ENCODE results near the gene RPTOR. TPM values are rescaled to one million over a fixed set of nuclear protein-coding genes. Genes with fewer than 3 reads are reported as not detected.

The RPTOR gene
- polyA plus RNA-seq, 1 donor from 2014 or later: 9.9 TPM

GRCh38 chr17:80708480-80708879, 163.8 kb downstream of the RPTOR start:
- Mint-ChIP-seq H3K27me3 (no peaks in the 10 kb centered on the region), H3K4me1 (peaks cover 18 to 26% (median 25%) of the 10 kb centered on the region in 3 donors), H3K9me3 (no peaks in the 10 kb centered on the region), H3K36me3 (peaks cover 5% of the 10 kb centered on the region), H3K27ac (no peak overlapping the region), H3K4me3 (peak overlapping the region in 1 of 4 donors; percentile 77)

- Mint-ChIP-seq H3K4me1 (peaks cover 16 to 24% (median 20%) of the 10 kb centered on the region in 3 donors), H3K4me3 (peak overlapping the region in 1 of 4 donors; percentile 77), H3K36me3 (peaks cover 7% of the 10 kb centered on the region), H3K27me3 (no peaks in the 10 kb centered on the region), H3K9me3 (no peaks in the 10 kb centered on the region), H3K27ac (no peak overlapping the region)
Measured at GRCh38 chr17:80709090-80709695, 164.6 kb downstream of the RPTOR start.

- Mint-ChIP-seq H3K9me3 (no peaks in the 10 kb centered on the region), H3K4me1 (peaks cover 6 to 13% (median 13%) of the 10 kb centered on the region in 3 donors), H3K27me3 (no peaks in the 10 kb centered on the region), H3K4me3 (no peak overlapping the region), H3K36me3 (peaks cover 11% of the 10 kb centered on the region), H3K27ac (no peak overlapping the region)
Measured at GRCh38 chr17:80710714-80711302, 166.2 kb downstream of the RPTOR start.

- no peak overlapping the region for H3K4me3 Mint-ChIP-seq
- no peak overlapping the region for H3K27ac Mint-ChIP-seq
- H3K9me3 Mint-ChIP-seq: no peaks in the 10 kb centered on the region
- H3K36me3 Mint-ChIP-seq: peaks cover 11% of the 10 kb centered on the region
- peaks cover 11 to 14% (median 12%) of the 10 kb centered on the region in 3 donors for H3K4me1 Mint-ChIP-seq
- H3K27me3 Mint-ChIP-seq: no peaks in the 10 kb centered on the region
Measured at GRCh38 chr17:80712089-80712488, 167.5 kb downstream of the RPTOR start.

- no peak overlapping the region for H3K4me3 Mint-ChIP-seq
- peaks cover 12% of the 10 kb centered on the region for H3K36me3 Mint-ChIP-seq
- H3K27ac Mint-ChIP-seq: no peak overlapping the region
- no peaks in the 10 kb centered on the region for H3K27me3 Mint-ChIP-seq
- no peaks in the 10 kb centered on the region for H3K9me3 Mint-ChIP-seq
- H3K4me1 Mint-ChIP-seq: peaks cover 11 to 19% (median 11%) of the 10 kb centered on the region in 3 donors
Measured at GRCh38 chr17:80712606-80713005, 168.0 kb downstream of the RPTOR start.

GRCh38 chr17:80716986-80717719, 172.5 kb downstream of the RPTOR start:
- Mint-ChIP-seq H3K27me3 (no peaks in the 10 kb centered on the region), H3K36me3 (peaks cover 11% of the 10 kb centered on the region), H3K9me3 (no peaks in the 10 kb centered on the region), H3K4me1 (peaks cover 8 to 18% (median 12%) of the 10 kb centered on the region in 3 donors), H3K4me3 (no peak overlapping the region), H3K27ac (no peak overlapping the region)

- Mint-ChIP-seq H3K4me1 (peaks cover 9 to 18% (median 12%) of the 10 kb centered on the region in 3 donors), H3K27me3 (no peaks in the 10 kb centered on the region), H3K27ac (no peak overlapping the region), H3K4me3 (no peak overlapping the region), H3K36me3 (peaks cover 11% of the 10 kb centered on the region), H3K9me3 (no peaks in the 10 kb centered on the region)
Measured at GRCh38 chr17:80717720-80718083, 173.1 kb downstream of the RPTOR start.

- peak overlapping the region in 1 of 3 donors; percentile 11 for H3K27ac Mint-ChIP-seq
- H3K4me1 Mint-ChIP-seq: peaks cover 11 to 15% (median 13%) of the 10 kb centered on the region in 3 donors
- peaks cover 11% of the 10 kb centered on the region for H3K36me3 Mint-ChIP-seq
- no peaks in the 10 kb centered on the region for H3K27me3 Mint-ChIP-seq
- no peaks in the 10 kb centered on the region for H3K9me3 Mint-ChIP-seq
- no peak overlapping the region for H3K4me3 Mint-ChIP-seq
Measured at GRCh38 chr17:80718428-80718827, 173.8 kb downstream of the RPTOR start.

- H3K36me3 Mint-ChIP-seq: peaks cover 9% of the 10 kb centered on the region
- no peaks in the 10 kb centered on the region for H3K9me3 Mint-ChIP-seq
- H3K4me3 Mint-ChIP-seq: no peak overlapping the region
- peaks cover 15 to 19% (median 18%) of the 10 kb centered on the region in 3 donors for H3K4me1 Mint-ChIP-seq
- H3K27me3 Mint-ChIP-seq: no peaks in the 10 kb centered on the region
- no peak overlapping the region for H3K27ac Mint-ChIP-seq
Measured at GRCh38 chr17:80719449-80719848, 174.8 kb downstream of the RPTOR start.

GRCh38 chr17:80720610-80721577, 176.3 kb downstream of the RPTOR start:
- H3K27ac Mint-ChIP-seq: peak overlapping the region in 1 of 3 donors; percentile 73
- H3K4me1 Mint-ChIP-seq: peaks cover 21 to 29% (median 29%) of the 10 kb centered on the region in 3 donors
- H3K27me3 Mint-ChIP-seq: no peaks in the 10 kb centered on the region
- peaks cover 5% of the 10 kb centered on the region for H3K36me3 Mint-ChIP-seq
- H3K4me3 Mint-ChIP-seq: peak overlapping the region in 2 of 4 donors; percentile 28 to 63
- no peaks in the 10 kb centered on the region for H3K9me3 Mint-ChIP-seq

- H3K4me3 Mint-ChIP-seq: no peak overlapping the region
- peaks cover 3% of the 10 kb centered on the region for H3K36me3 Mint-ChIP-seq
- no peaks in the 10 kb centered on the region for H3K9me3 Mint-ChIP-seq
- peaks cover 23 to 43% (median 28%) of the 10 kb centered on the region in 3 donors for H3K4me1 Mint-ChIP-seq
- H3K27me3 Mint-ChIP-seq: no peaks in the 10 kb centered on the region
- H3K27ac Mint-ChIP-seq: peak overlapping the region in 1 of 3 donors; percentile 89
Measured at GRCh38 chr17:80722661-80723060, 178.0 kb downstream of the RPTOR start.

GRCh38 chr17:80724775-80725266, 180.2 kb downstream of the RPTOR start:
- Mint-ChIP-seq H3K36me3 (no peaks in the 10 kb centered on the region), H3K4me3 (peak overlapping the region in 2 of 4 donors; percentile 9 to 28), H3K27ac (peak overlapping the region in 1 of 3 donors; percentile 19), H3K9me3 (no peaks in the 10 kb centered on the region), H3K27me3 (no peaks in the 10 kb centered on the region), H3K4me1 (peaks cover 24 to 42% (median 29%) of the 10 kb centered on the region in 3 donors)

GRCh38 chr17:80725517-80725916, 180.9 kb downstream of the RPTOR start:
- no peaks in the 10 kb centered on the region for H3K27me3 Mint-ChIP-seq
- peak overlapping the region in 2 of 4 donors; percentile 9 to 65 for H3K4me3 Mint-ChIP-seq
- no peaks in the 10 kb centered on the region for H3K9me3 Mint-ChIP-seq
- H3K4me1 Mint-ChIP-seq: peaks cover 24 to 42% (median 29%) of the 10 kb centered on the region in 3 donors
- no peaks in the 10 kb centered on the region for H3K36me3 Mint-ChIP-seq
- peak overlapping the region in 1 of 3 donors; percentile 53 for H3K27ac Mint-ChIP-seq
